ENCODE results near the gene VPS13A. TPM values are rescaled to one million over a fixed set of nuclear protein-coding genes. Genes with fewer than 3 reads are reported as not detected.

The VPS13A gene
- total RNA-seq, 1 experiment from 2014 or later: 14.3 TPM

DNA sequence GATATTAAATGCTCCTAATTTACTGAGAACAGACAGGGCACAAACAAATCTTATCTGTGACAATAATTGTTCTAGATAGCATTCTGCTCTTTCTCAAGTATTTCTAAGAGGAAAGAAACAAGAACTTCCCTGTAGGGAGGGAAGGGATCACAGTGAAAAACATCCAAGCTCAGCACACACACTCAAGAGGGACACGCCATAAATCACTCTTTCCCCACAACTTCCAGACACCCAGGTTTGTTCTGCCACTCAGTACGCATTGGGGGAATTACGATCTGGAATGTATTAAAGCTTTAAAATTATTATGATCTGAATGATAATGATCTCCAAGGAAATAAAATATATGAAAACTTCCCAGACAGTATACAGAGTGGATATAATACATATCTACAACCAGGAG, 249.4 kb downstream of the VPS13A start:
- H3K4me1 ChIP-seq: no peaks in the 10 kb centered on the region
- no peaks in the 10 kb centered on the region for H3K36me3 ChIP-seq (ENCODE audit: control insufficient read depth, insufficient read depth, low read length)
- peaks cover 7% of the 10 kb centered on the region for H3K36me3 Mint-ChIP-seq (ENCODE audit: insufficient read depth, unreplicated experiment)
- no peak overlapping the region for H3K4me3 Mint-ChIP-seq (ENCODE audit: unreplicated experiment)
- ChIA-PET CTCF (no interaction called here), POLR2A (no interaction called here)
- no peaks in the 10 kb centered on the region for H3K27me3 ChIP-seq (replicated peaks; ENCODE audit: control insufficient read depth, insufficient read depth, low read length)
- BruUV-seq (replicated peaks): no TSS peak
- no peaks in the 10 kb centered on the region for H3K27me3 Mint-ChIP-seq (ENCODE audit: insufficient read depth, unreplicated experiment)
- TF ChIP-seq, protein P1, sequence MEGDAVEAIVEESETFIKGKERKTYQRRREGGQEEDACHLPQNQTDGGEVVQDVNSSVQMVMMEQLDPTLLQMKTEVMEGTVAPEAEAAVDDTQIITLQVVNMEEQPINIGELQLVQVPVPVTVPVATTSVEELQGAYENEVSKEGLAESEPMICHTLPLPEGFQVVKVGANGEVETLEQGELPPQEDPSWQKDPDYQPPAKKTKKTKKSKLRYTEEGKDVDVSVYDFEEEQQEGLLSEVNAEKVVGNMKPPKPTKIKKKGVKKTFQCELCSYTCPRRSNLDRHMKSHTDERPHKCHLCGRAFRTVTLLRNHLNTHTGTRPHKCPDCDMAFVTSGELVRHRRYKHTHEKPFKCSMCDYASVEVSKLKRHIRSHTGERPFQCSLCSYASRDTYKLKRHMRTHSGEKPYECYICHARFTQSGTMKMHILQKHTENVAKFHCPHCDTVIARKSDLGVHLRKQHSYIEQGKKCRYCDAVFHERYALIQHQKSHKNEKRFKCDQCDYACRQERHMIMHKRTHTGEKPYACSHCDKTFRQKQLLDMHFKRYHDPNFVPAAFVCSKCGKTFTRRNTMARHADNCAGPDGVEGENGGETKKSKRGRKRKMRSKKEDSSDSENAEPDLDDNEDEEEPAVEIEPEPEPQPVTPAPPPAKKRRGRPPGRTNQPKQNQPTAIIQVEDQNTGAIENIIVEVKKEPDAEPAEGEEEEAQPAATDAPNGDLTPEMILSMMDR (IDR thresholded peaks at IDR 0.05; ENCODE audit: insufficient read depth in 1 of 2, low read depth in 1 of 2, low read length in 1 of 2, severe bottlenecking in 1 of 2, unreplicated experiment in 1 of 2): no peak
- H3K4me1 Mint-ChIP-seq (ENCODE audit: low read depth, unreplicated experiment): no peaks in the 10 kb centered on the region
- intact Hi-C loops (cut with micrococcal nuclease; ENCODE audit: unreplicated experiment): no loop called here
- no peaks in the 10 kb centered on the region for H3K9me3 Mint-ChIP-seq (ENCODE audit: unreplicated experiment)
- no peaks in the 10 kb centered on the region for H3K9me3 ChIP-seq
- DNase-seq: no peak
- no peak overlapping the region for H3K27ac Mint-ChIP-seq (ENCODE audit: unreplicated experiment)
- no peak overlapping the region for H3K4me3 ChIP-seq (ENCODE audit: low read depth, low read length)

DNA sequence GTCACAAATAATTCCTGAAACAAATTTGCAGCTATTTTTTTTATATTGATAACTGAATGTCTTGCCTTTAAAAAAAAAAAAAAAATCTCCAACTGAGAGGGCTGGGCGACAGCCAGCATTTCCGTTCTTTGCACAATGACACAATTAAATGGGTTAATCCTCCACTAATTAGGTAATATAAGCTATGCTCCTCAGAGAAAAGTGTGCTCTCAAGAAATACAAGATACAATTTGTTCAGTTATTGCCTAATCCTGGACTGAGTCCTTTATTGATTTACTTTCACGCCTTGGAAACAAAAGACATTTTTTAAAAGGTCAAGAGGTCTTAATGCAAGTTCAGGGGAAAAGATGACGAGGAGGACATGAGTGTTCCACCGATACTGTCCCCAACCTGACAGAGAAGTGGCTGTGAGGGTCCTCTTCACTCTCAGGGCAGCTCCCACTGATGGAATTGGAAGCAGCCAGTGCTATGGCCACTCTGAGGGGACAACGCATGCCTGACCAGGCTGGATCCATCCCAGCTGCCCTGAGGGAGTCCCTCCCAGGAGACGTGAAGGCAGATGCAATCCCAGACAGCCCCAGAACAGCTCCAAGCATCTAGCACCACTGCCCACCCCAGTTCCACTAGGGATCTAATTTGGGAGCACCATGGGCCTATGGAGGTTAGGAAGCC, 250.1 kb downstream of the VPS13A start:
- Mint-ChIP-seq H3K9me3 (ENCODE audit: unreplicated experiment) (no peaks in the 10 kb centered on the region), H3K27ac (ENCODE audit: unreplicated experiment) (no peak overlapping the region), H3K4me1 (ENCODE audit: low read depth, unreplicated experiment) (no peaks in the 10 kb centered on the region), H3K36me3 (ENCODE audit: insufficient read depth, unreplicated experiment) (peaks cover 7% of the 10 kb centered on the region), H3K4me3 (ENCODE audit: unreplicated experiment) (no peak overlapping the region), H3K27me3 (ENCODE audit: insufficient read depth, unreplicated experiment) (no peaks in the 10 kb centered on the region)
- intact Hi-C loops (cut with micrococcal nuclease; ENCODE audit: unreplicated experiment): no loop called here
- POLR2A ChIA-PET: no interaction called here
- no peak for DNase-seq
- BruUV-seq (replicated peaks): no TSS peak
- Histone ChIP-seq H3K4me3 (ENCODE audit: low read depth, low read length) (no peak overlapping the region), H3K36me3 (ENCODE audit: control insufficient read depth, insufficient read depth, low read length) (no peaks in the 10 kb centered on the region), H3K27me3 (replicated peaks; ENCODE audit: control insufficient read depth, insufficient read depth, low read length) (no peaks in the 10 kb centered on the region), H3K9me3 (no peaks in the 10 kb centered on the region), H3K4me1 (no peaks in the 10 kb centered on the region)
- CTCF ChIA-PET: no interaction called here
- TF ChIP-seq, protein P1 (IDR thresholded peaks at IDR 0.05; ENCODE audit: insufficient read depth in 1 of 2, low read depth in 1 of 2, low read length in 1 of 2, severe bottlenecking in 1 of 2, unreplicated experiment in 1 of 2): no peak

DNA sequence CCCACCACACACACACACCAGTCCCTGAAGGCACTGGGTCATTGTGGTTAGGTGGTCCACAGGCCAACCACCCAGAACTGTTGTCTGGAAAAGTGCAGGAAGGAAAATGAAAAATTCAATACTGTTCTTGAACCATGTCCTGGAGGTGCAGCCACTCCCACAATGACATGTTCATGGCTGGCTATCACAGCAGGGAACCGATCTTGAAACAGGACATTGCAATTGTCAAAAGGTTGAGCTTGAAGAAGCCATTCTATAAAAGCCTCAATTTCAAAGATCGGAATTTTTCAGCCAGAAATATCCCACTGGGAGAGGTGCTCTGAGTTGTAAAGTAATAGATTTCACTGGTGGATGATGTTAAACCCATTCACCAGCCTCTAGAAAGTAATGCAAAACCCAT, 252.6 kb downstream of the VPS13A start:
- H3K4me3 Mint-ChIP-seq (ENCODE audit: unreplicated experiment): no peak overlapping the region
- Histone ChIP-seq H3K4me1 (no peaks in the 10 kb centered on the region), H3K27me3 (replicated peaks; ENCODE audit: control insufficient read depth, insufficient read depth, low read length) (no peaks in the 10 kb centered on the region), H3K4me3 (ENCODE audit: low read depth, low read length) (no peak overlapping the region), H3K9me3 (no peaks in the 10 kb centered on the region), H3K36me3 (ENCODE audit: control insufficient read depth, insufficient read depth, low read length) (no peaks in the 10 kb centered on the region)
- no TSS peak for BruUV-seq (replicated peaks)
- ChIA-PET CTCF (no interaction called here), POLR2A (no interaction called here)
- peaks cover 4% of the 10 kb centered on the region for H3K36me3 Mint-ChIP-seq (ENCODE audit: insufficient read depth, unreplicated experiment)
- H3K27me3 Mint-ChIP-seq (ENCODE audit: insufficient read depth, unreplicated experiment): no peaks in the 10 kb centered on the region
- TF ChIP-seq, protein P1 (IDR thresholded peaks at IDR 0.05; ENCODE audit: insufficient read depth in 1 of 2, low read depth in 1 of 2, low read length in 1 of 2, severe bottlenecking in 1 of 2, unreplicated experiment in 1 of 2): no peak
- intact Hi-C loops (cut with micrococcal nuclease; ENCODE audit: unreplicated experiment): no loop called here
- H3K4me1 Mint-ChIP-seq (ENCODE audit: low read depth, unreplicated experiment): no peaks in the 10 kb centered on the region
- H3K9me3 Mint-ChIP-seq (ENCODE audit: unreplicated experiment): no peaks in the 10 kb centered on the region
- H3K27ac Mint-ChIP-seq (ENCODE audit: unreplicated experiment): no peak overlapping the region
- DNase-seq: no peak
